ENCODE data around the gene ZNRF1. TPM values are rescaled to one million over a fixed set of nuclear protein-coding genes. Genes with fewer than 3 reads are reported as not detected.

Gene ZNRF1
- total RNA-seq, 4 donors from 2014 or later: 18.2 to 28.3 (median 23.6) TPM

DNA sequence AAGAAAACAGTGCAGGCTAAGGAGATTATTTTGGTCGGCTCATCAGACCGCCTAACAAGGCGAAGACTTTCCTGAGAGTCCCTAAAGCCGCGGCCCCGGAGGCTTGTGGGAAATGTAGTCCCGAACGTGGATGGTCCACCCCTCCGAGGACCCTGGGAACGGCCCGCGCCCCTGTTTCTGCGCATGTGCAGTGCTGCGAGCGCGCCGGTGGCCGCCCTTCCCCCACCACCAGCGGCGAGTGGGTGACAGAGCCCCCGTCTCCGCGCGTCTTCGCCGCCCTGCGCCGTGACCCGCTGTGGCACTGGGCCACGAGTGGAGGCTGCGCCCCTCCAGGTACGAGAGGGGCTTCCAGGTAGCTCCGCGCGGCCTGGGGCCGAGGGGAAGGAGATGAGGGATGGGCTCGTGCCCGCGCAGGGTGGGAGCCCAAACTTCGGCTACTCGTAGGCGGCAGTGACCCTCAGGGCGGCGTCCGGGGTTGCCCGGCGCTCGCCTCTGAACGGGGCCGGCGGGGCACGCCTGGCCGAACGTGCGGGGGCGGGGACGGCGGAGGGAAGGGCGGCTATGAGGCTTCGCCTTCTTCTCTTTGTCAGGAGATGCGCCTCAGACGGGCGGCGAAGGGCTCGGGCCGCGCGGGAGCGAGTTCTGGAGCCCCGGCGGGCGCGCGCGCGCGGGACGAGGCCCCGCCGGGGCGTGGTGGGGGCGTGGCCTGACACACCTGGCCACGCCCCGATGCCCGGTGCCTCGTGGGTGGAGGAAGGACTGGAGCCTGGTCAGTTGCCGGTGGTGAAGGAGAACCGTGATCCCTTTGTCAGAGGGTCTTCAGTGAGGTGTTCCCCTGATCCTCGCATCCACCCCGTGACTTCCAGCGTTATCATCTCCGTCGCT lies 149.7 kb downstream of the ZNRF1 start, which contains the start of gene ZFP1:
ZFP1 (plus strand) TSS at position 214 of the 885 bp plus-strand sequence. CDS start 4,428 bp downstream, outside the sequence.
- TF ChIP-seq, protein P1, sequence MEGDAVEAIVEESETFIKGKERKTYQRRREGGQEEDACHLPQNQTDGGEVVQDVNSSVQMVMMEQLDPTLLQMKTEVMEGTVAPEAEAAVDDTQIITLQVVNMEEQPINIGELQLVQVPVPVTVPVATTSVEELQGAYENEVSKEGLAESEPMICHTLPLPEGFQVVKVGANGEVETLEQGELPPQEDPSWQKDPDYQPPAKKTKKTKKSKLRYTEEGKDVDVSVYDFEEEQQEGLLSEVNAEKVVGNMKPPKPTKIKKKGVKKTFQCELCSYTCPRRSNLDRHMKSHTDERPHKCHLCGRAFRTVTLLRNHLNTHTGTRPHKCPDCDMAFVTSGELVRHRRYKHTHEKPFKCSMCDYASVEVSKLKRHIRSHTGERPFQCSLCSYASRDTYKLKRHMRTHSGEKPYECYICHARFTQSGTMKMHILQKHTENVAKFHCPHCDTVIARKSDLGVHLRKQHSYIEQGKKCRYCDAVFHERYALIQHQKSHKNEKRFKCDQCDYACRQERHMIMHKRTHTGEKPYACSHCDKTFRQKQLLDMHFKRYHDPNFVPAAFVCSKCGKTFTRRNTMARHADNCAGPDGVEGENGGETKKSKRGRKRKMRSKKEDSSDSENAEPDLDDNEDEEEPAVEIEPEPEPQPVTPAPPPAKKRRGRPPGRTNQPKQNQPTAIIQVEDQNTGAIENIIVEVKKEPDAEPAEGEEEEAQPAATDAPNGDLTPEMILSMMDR (IDR thresholded peaks at IDR 0.05): no peak
- TF ChIP-seq EP300 (IDR thresholded peaks at IDR 0.05) (no peak), POLR2AphosphoS5 (IDR thresholded peaks at IDR 0.05) (peak; percentile 91 to 92), POLR2A (IDR thresholded peaks at IDR 0.05; ENCODE audit: low read depth) (peak; percentile 26)
- H3K36me3 ChIP-seq: peaks cover 0 to 9% (median 4%) of the 10 kb centered on the region in 4 donors
- 1% methylated on average over 20 of the region's 93 CpGs for WGBS

GRCh38 chr16:75151798-75152197 lies 153.0 kb downstream of the ZNRF1 start:
- TF ChIP-seq, protein P1 (IDR thresholded peaks at IDR 0.05): no peak
- TF ChIP-seq POLR2A (IDR thresholded peaks at IDR 0.05; ENCODE audit: low read depth) (no peak), EP300 (IDR thresholded peaks at IDR 0.05) (no peak), POLR2AphosphoS5 (IDR thresholded peaks at IDR 0.05) (no peak)
- WGBS: 47% methylated on average over 2 of the region's 2 CpGs
- H3K4me1 ChIP-seq: peaks cover 10 to 18% (median 12%) of the 10 kb centered on the region in 4 donors
- H3K27me3 ChIP-seq: no peaks in the 10 kb centered on the region
- no peak overlapping the region for H3K4me3 ChIP-seq
- peaks cover 0 to 19% (median 7%) of the 10 kb centered on the region in 4 donors for H3K9me3 ChIP-seq
- H3K27ac ChIP-seq (replicated peaks in 1 of 4): no peak overlapping the region
- H3K36me3 ChIP-seq: peaks cover 0 to 37% (median 17%) of the 10 kb centered on the region in 4 donors
- DNase-seq (ENCODE audit: extremely low spot score): no peak
- intact Hi-C loops (cut with DNase I): no loop called here

More for the DNA sequence above, 149.7 kb downstream of the ZNRF1 start, which contains the start of gene ZFP1:
- Histone ChIP-seq H3K4me1 (peaks cover 10 to 18% (median 12%) of the 10 kb centered on the region in 4 donors), H3K27ac (replicated peaks in 1 of 4) (peak within 1 kb of the TSS; percentile 98 to 100 (median 99)), H3K9me3 (peaks cover 0 to 25% (median 7%) of the 10 kb centered on the region in 4 donors), H3K4me3 (peak within 1 kb of the TSS; percentile 85 to 100 (median 100)), H3K27me3 (no peaks in the 10 kb centered on the region)
- DNase-seq (ENCODE audit: extremely low spot score): peak; percentile 98
- intact Hi-C loops (cut with DNase I): loop anchor here (5.0 kb wide), 1 partner anchor 49 kb away; no protein-coding TSS in a partner anchor

DNA sequence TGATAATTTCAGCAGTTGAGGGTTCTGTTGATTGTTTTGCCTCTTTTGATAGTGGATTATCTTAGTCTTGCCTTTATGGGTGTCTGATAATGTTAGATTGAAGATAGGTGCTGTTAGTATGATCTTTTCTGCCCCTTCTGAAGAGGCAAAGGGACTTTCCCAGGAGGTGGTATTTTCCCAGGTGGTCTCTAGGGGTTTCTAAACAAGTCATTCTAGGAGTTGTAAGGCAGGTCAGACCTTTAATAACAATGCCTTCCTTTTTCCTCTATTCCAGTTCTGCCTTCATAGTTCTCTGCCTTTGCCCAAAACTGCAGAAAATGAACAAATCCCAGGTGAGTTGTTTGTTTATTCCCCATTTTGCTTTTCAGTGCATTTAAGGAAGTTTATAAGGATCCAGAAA lies 153.8 kb downstream of the ZNRF1 start:
- peaks cover 0 to 39% (median 17%) of the 10 kb centered on the region in 4 donors for H3K36me3 ChIP-seq
- peaks cover 10 to 17% (median 12%) of the 10 kb centered on the region in 4 donors for H3K4me1 ChIP-seq
- H3K9me3 ChIP-seq: peaks cover 0 to 19% (median 7%) of the 10 kb centered on the region in 4 donors
- intact Hi-C loops (cut with DNase I): no loop called here
- no peaks in the 10 kb centered on the region for H3K27me3 ChIP-seq
- TF ChIP-seq EP300 (IDR thresholded peaks at IDR 0.05) (no peak), POLR2AphosphoS5 (IDR thresholded peaks at IDR 0.05) (no peak), POLR2A (IDR thresholded peaks at IDR 0.05; ENCODE audit: low read depth) (no peak)
- TF ChIP-seq, protein P1 (IDR thresholded peaks at IDR 0.05): no peak
- DNase-seq (ENCODE audit: extremely low spot score): no peak
- no peak overlapping the region for H3K27ac ChIP-seq (replicated peaks in 1 of 4)
- H3K4me3 ChIP-seq: no peak overlapping the region

GRCh38 chr16:75160386-75160785 lies 161.6 kb downstream of the ZNRF1 start:
- Histone ChIP-seq H3K36me3 (peaks cover 0 to 25% (median 7%) of the 10 kb centered on the region in 4 donors), H3K4me1 (no peaks in the 10 kb centered on the region), H3K9me3 (no peaks in the 10 kb centered on the region), H3K4me3 (no peak overlapping the region), H3K27ac (replicated peaks in 1 of 4) (no peak overlapping the region), H3K27me3 (no peaks in the 10 kb centered on the region)
- intact Hi-C loops (cut with DNase I): no loop called here
- no peak for TF ChIP-seq POLR2AphosphoS5 (IDR thresholded peaks at IDR 0.05)
- TF ChIP-seq, protein P1 (IDR thresholded peaks at IDR 0.05): no peak
- TF ChIP-seq POLR2A (IDR thresholded peaks at IDR 0.05; ENCODE audit: low read depth): no peak
- TF ChIP-seq EP300 (IDR thresholded peaks at IDR 0.05): no peak
- 100% methylated on average over 1 of the region's 1 CpG for WGBS
- no peak for DNase-seq (ENCODE audit: extremely low spot score)

Other genes starting within 250 kb of the ZNRF1 start
- under 1 TPM in 3 of 4 donors, not detected in 1; 0.50 to 0.92 (median 0.52) TPM for gene FA2H, start 224.2 kb upstream of the ZNRF1 start, total RNA-seq
- gene WDR59, start 13.9 kb upstream of the ZNRF1 start, total RNA-seq: 10 to 100 TPM; 15.7 to 27.2 (median 18.6) TPM
- 10 to 100 TPM in 2 of 4 donors, 1 to 10 TPM in 2; 6.7 to 13.2 (median 8.7) TPM for gene LDHD, start 117.8 kb downstream of the ZNRF1 start, total RNA-seq
- gene ZFP1, start 149.5 kb downstream of the ZNRF1 start, total RNA-seq: 10 to 100 TPM in 3 of 4 donors, 1 to 10 TPM in 1; 8.4 to 17.4 (median 12.0) TPM
- gene CTRB2, start 208.1 kb downstream of the ZNRF1 start, total RNA-seq: not detected
- not detected for gene CTRB1, start 220.0 kb downstream of the ZNRF1 start, total RNA-seq